Pancreas (tissue), 10 donors: ENCODE data around the gene TNFAIP6. TPM values are rescaled to one million over a fixed set of nuclear protein-coding genes. Genes with fewer than 3 reads are reported as not detected.
"Not testable (repeated sequence)": the region's sequence is repeated elsewhere in the genome, so short reads cannot be mapped to it uniquely, and the experiment has no call there.

Experiments
- ATAC-seq, 4 donors: fragments of 200-7000 bp; cut with Tn5 transposase; one replicate each; pipeline versions ENCODE4 v1.8.0 to v1.9.1; 2020; ENCODE audit warnings: mild to moderate bottlenecking in 4 of 4, moderate library complexity in 4 of 4
- DNase-seq, 6 donors: peaks; one replicate each; pipeline ENCODE4 v3.0.0-alpha.2; 2020
- FAIRE-seq: peaks from 2 replicates; lab custom pipeline; 2012; peaks lifted over from hg19 to GRCh38; lab: Jason Lieb, UNC
- H3K27ac ChIP-seq, 4 donors: fragments of 200-600 bp; sonication (generic); 1 replicate in 3 of 4; 2 replicates in 1 of 4; pipeline versions ENCODE4 v1.5.0 to v1.8.0; 2020
- H3K27me3 ChIP-seq, 4 donors: fragments of 200-600 bp; one replicate each; pipeline ENCODE4 v1.8.0; 2021
- H3K36me3 ChIP-seq, 3 donors: fragments of 200-600 bp; sonication (generic) in 1 of 3; one replicate each; pipeline versions ENCODE4 v1.5.0 to v1.8.0; 2020 to 2021
- H3K4me1 ChIP-seq, 3 donors: fragments of 200-600 bp; one replicate each; pipeline ENCODE4 v1.8.0; 2021
- H3K4me3 ChIP-seq, 4 donors: fragments of 200-600 bp; sonication (generic) in 2 of 4; one replicate each; pipeline versions ENCODE4 v1.5.0 to v1.8.0; 2020 to 2021
- H3K9me3 ChIP-seq, 4 donors: fragments of 200-600 bp; one replicate each; pipeline ENCODE4 v1.8.0; 2021
- WGBS, 2 donors: extraction: QIAGEN DNeasy Blood & Tissue Kit; methylation state at CpG; one replicate each; pipeline ENCODE4 v1.1.7; 2013; 5-methylcytosine and 5-hydroxymethylcytosine counted together
- intact Hi-C, 3 donors: fragments of 100-400 bp; cut with DNase I; formaldehyde crosslinking; loops; one replicate each; pipeline versions ENCODE4 v1.11.1 to v1.14.2; 2022
- polyA plus RNA-seq, 2 donors: library from polyadenylated mRNA; stranded (reverse); fragments of 200-250 nt; gene quantifications; one replicate each; pipeline ENCODE4 v1.2.3, GENCODE V29; 2013
- total RNA-seq, 6 donors: library from RNA; stranded (reverse); fragmentation: NEBNext Ultra II Directional in 4 of 6; extraction: Animal tissue kit (Norgen Biotek cat#: 25700) in 4 of 6; gene quantifications; one replicate each; pipeline versions ENCODE4 v1.2.1 to v1.2.4, GENCODE V29; 2021 to 2023
- TF ChIP-seq, protein P1 (sequence below), 4 donors: fragments of 200-600 bp; sonication (generic) in 3 of 4; IDR thresholded peaks; one replicate each; pipeline versions ENCODE4 v1.5.0 to v1.8.0; 2021; ENCODE audit warnings: antibody characterized with exemption in 4 of 4
- donor health status: healthy with polysubstance abuse.
- donor health status: DM: no; HTN: no; CAD: no; lungs with moderate emphysema.
- donor health status: DM: no; HTN: no; CAD: no.
- donor health status: control.
- donor health status: control.
- donor health status: Bipolar disorder and iron deficiency.
- donor health status: DM: yes; HTN: yes; CAD: no.
- donor health status: DM: no; HTN: no; CAD: no.
- donor health status: DM: no; HTN: no; CAD: no.
- donor health status: DM: yes; HTN: yes; CAD: no.

TNFAIP6 gene
- total and polyA plus RNA-seq, 8 donors, result 0.08 to 0.55 (median 0.30) TPM; not detected in 4

DNA sequence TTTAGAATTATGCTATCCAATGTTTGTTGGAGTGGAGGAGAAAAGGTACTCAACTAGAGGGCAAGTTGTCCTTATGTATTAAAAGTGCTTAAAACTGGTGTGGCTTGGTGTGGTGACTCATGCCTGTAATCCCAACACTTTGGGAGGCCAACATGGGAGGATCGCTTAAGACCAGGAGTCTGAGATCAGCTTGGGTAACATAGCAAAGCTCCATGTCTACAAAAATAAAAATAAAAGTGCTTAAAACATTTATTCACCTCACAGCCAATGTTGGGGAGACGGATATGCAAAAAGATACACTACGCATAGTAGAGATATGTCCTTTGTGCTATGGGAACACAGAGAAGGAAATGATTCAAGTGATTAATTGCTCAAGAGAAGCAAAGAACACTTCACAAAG, 19.3 kb upstream of the TNFAIP6 start:
- no peak for ATAC-seq
- Histone ChIP-seq H3K27me3 (no peaks in the 10 kb centered on the region), H3K9me3 (no peaks in the 10 kb centered on the region), H3K4me3 (no peak overlapping the region), H3K36me3 (no peaks in the 10 kb centered on the region), H3K4me1 (no peaks in the 10 kb centered on the region), H3K27ac (no peak overlapping the region)
- intact Hi-C loops, result no loop called here
- 79 to 85% methylated on average over 3 of the region's 3 CpGs for WGBS, 2 donors
- TF ChIP-seq, protein P1, sequence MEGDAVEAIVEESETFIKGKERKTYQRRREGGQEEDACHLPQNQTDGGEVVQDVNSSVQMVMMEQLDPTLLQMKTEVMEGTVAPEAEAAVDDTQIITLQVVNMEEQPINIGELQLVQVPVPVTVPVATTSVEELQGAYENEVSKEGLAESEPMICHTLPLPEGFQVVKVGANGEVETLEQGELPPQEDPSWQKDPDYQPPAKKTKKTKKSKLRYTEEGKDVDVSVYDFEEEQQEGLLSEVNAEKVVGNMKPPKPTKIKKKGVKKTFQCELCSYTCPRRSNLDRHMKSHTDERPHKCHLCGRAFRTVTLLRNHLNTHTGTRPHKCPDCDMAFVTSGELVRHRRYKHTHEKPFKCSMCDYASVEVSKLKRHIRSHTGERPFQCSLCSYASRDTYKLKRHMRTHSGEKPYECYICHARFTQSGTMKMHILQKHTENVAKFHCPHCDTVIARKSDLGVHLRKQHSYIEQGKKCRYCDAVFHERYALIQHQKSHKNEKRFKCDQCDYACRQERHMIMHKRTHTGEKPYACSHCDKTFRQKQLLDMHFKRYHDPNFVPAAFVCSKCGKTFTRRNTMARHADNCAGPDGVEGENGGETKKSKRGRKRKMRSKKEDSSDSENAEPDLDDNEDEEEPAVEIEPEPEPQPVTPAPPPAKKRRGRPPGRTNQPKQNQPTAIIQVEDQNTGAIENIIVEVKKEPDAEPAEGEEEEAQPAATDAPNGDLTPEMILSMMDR (IDR thresholded peaks at IDR 0.05), result no peak
- no peak for DNase-seq
- no peak for FAIRE-seq

DNA sequence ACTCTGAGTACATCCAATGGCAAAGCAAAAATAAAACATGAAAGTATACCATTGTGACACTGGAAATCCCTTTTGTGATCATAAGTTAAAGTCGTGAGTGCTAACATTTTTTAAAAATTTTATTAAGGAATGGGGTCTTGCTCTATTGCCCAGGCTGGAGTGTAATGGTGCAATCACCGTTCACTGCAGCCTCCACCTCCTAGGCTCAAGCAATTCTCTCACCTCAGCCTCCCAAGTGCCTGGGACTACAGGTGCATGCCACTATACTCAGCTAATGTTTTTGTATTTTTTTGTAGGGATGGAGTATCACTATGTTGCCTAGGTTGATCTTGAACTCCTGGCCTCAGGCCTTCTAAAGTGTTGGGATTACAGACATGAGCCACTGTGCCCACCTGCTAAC, 14.3 kb upstream of the TNFAIP6 start:
- no peak overlapping the region for H3K4me3 ChIP-seq
- TF ChIP-seq, protein P1 (IDR thresholded peaks at IDR 0.05), result no peak
- no peaks in the 10 kb centered on the region for H3K36me3 ChIP-seq
- no peak for FAIRE-seq
- H3K27ac ChIP-seq, result no peak overlapping the region
- intact Hi-C loops, result no loop called here
- no peak for DNase-seq
- no peak for ATAC-seq
- H3K4me1 ChIP-seq, result no peaks in the 10 kb centered on the region
- H3K27me3 ChIP-seq, result no peaks in the 10 kb centered on the region
- H3K9me3 ChIP-seq, result no peaks in the 10 kb centered on the region
- 81 to 95% methylated on average over 2 of the region's 2 CpGs for WGBS, 2 donors

DNA sequence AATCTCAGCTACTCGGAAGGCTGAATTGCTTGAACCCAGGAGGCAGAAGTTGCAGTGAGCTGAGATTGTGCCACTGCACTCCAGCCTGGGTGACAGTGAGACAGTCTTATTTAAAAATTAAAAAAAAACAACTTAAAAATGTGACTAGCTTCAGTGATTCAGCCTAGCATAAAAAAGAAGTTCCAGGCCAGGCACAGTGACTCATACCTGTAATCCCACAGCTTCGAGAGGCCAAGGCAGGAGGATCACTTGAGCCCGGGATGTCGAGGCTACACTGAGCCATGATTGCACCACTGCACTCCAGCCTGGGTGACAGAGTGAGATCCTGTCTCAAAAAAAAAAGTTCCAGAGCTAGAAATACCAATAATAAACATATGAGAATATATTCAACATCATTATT, 13.2 kb upstream of the TNFAIP6 start:
- H3K36me3 ChIP-seq, FAIRE-seq, ATAC-seq, H3K4me3 ChIP-seq, intact Hi-C loops, H3K9me3 ChIP-seq, H3K27ac ChIP-seq, DNase-seq, H3K4me1 ChIP-seq, H3K27me3 ChIP-seq: not testable (repeated sequence)
- 76 to 86% methylated on average over 4 of the region's 4 CpGs for WGBS, 2 donors

DNA sequence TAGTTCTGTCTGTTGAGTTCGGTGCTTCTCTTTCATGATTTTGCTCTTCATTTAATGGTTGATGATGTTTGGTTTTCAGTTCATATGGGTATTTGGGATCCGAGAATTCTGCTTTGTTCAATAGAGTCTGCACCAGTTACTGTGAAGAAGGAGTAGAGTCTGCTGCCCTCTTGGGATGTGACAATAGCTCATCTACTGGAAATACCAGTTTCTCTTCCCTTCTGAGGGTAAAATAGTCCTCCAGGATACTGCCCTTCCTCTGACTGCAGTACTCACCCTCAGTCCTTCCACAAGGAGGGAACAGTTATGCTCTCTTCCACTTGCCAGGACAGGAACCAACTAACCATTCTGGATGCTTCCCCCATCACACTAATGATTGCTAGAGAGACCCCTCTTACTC, 12.5 kb upstream of the TNFAIP6 start:
- FAIRE-seq (no peak), ATAC-seq (no peak), DNase-seq (no peak)
- no peak overlapping the region for H3K27ac ChIP-seq
- 73 to 86% methylated on average over 2 of the region's 2 CpGs for WGBS, 2 donors
- TF ChIP-seq, protein P1 (IDR thresholded peaks at IDR 0.05), result no peak
- H3K9me3 ChIP-seq, result no peaks in the 10 kb centered on the region
- H3K4me3 ChIP-seq, result no peak overlapping the region
- no peaks in the 10 kb centered on the region for H3K27me3 ChIP-seq
- intact Hi-C loops, result no loop called here
- no peaks in the 10 kb centered on the region for H3K36me3 ChIP-seq
- H3K4me1 ChIP-seq, result no peaks in the 10 kb centered on the region

DNA sequence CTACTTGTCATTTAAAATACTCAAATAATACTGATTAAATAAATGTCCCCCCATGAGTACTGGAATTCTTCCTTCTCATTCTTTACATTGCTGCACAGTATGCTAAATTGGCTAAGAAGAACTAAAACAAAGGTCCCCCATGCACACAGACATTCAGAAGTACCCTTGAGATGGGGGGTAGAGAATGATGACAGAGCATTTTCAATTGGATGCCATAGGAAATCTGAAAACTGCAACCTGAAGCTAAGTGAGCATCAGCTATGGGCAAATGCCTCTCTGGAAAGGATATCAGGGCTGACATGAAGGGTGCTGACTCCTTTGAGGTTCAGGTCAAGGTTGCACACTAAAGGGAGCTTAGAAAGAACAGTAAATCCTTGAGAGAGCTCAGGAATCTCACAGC, 10.1 kb upstream of the TNFAIP6 start:
- no peak overlapping the region for H3K27ac ChIP-seq
- H3K27me3 ChIP-seq, result no peaks in the 10 kb centered on the region
- ATAC-seq, result no peak
- no peak for DNase-seq
- H3K9me3 ChIP-seq, result no peaks in the 10 kb centered on the region
- no peaks in the 10 kb centered on the region for H3K4me1 ChIP-seq
- TF ChIP-seq, protein P1 (IDR thresholded peaks at IDR 0.05), result no peak
- no peaks in the 10 kb centered on the region for H3K36me3 ChIP-seq
- intact Hi-C loops, result no loop called here
- H3K4me3 ChIP-seq, result no peak overlapping the region
- FAIRE-seq, result no peak

DNA sequence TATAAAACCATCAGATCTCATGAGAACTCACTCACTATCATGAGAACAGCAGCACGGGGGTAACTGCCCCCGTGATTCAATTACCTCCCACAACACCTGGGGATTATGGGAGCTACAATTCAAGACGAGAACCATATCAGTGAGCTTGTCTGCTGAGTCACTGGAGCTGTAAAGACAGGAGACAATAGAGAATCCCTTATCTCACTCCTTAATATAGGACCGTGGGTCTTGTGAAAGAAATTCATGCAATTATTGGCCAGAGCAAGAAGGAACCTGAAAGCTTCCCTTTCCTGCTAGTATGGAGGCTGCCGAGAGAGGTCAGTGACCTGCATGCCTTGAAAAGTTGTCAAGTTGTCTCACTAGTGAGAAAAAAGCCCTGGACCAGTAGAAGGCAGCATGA, 9.5 kb upstream of the TNFAIP6 start:
- 39 to 53% methylated on average over 5 of the region's 5 CpGs for WGBS, 2 donors
- no peak for FAIRE-seq

More for the DNA sequence above, 9.5 kb upstream of the TNFAIP6 start:
- ATAC-seq (no peak), DNase-seq (no peak)
- H3K36me3 ChIP-seq, result no peaks in the 10 kb centered on the region
- intact Hi-C loops, result no loop called here
- TF ChIP-seq, protein P1 (IDR thresholded peaks at IDR 0.05), result no peak
- H3K9me3 ChIP-seq, result no peaks in the 10 kb centered on the region
- no peaks in the 10 kb centered on the region for H3K27me3 ChIP-seq
- H3K4me1 ChIP-seq, result no peaks in the 10 kb centered on the region
- no peak overlapping the region for H3K27ac ChIP-seq
- no peak overlapping the region for H3K4me3 ChIP-seq
